ENCODE results near the gene ZNF700. TPM values are rescaled to one million over a fixed set of nuclear protein-coding genes. Genes with fewer than 3 reads are reported as not detected.
"Not testable (repeated sequence)": the region's sequence is repeated elsewhere in the genome, so short reads cannot be mapped to it uniquely, and the experiment has no call there.

The ZNF700 gene
- total RNA-seq, 4 donors from 2014 or later, result 7.1 to 19.6 (median 11.4) TPM

DNA sequence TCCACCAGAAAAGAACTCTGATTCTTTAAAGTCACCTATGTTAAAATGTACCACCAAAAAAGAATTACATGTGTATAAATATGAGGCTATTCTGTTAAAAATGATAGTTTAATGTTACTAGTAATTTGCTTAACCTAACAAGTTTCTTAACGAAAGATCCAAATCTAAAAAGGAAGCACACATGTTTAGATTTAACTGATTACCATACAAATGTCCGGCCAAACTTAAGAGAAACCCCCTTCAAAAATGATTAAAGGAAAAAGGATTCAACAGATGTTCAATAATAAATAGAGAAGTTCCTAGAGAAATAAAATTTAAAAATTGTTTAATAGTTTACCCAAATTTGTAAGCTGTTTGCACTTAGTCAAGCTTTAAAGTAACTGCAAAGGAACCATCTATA is 42.3 kb upstream of the ZNF700 start:
- Histone ChIP-seq H3K4me3 (no peak overlapping the region), H3K27me3 (peaks cover 4% of the 10 kb centered on the region), H3K9me3 (no peaks in the 10 kb centered on the region), H3K27ac (no peak overlapping the region), H3K36me3 (no peaks in the 10 kb centered on the region), H3K4me1 (peaks cover 0 to 13% (median 2%) of the 10 kb centered on the region in 3 donors)
- ATAC-seq, result no peak
- TF ChIP-seq POLR2AphosphoS5 (IDR thresholded peaks at IDR 0.05) (no peak), EP300 (IDR thresholded peaks at IDR 0.05) (no peak), POLR2A (IDR thresholded peaks at IDR 0.05) (no peak), CTCF (IDR thresholded peaks at IDR 0.05) (no peak)
- WGBS, 2 donors (ENCODE audit: low coverage in 1 of 2), result 41 to 55% methylated on average over 2 of the region's 2 CpGs

DNA sequence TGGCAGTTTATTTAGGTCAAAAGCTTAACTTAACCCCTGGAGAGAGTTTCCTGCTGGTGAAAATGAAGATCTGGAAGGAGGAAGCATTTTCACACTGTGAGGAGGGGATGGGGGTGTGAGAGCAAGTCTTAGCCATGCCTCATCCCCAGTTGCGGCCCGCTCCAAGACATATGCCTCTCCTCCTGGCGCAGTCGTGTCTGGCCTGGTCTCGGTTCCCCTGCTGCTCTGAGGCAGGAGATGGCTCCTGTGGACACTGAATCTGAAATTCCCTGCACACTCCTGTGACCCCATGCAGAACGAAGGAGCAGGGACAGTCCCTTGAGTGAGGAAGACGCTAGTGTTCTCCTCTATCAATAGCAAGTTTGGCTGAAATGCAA is 37.7 kb upstream of the ZNF700 start:
- H3K9me3 ChIP-seq, result no peaks in the 10 kb centered on the region
- H3K4me1 ChIP-seq, result peaks cover 0 to 17% (median 0%) of the 10 kb centered on the region in 3 donors
- 15 to 36% methylated on average over 2 to 6 of the region's 7 CpGs for WGBS, 2 donors (ENCODE audit: low coverage in 1 of 2)
- H3K27me3 ChIP-seq, result peaks cover 2% of the 10 kb centered on the region
- H3K27ac ChIP-seq, result peak overlapping the region in 3 of 4 donors; percentile 88 to 92 (median 89)
- ATAC-seq, result peak; percentile 38
- H3K36me3 ChIP-seq, result no peaks in the 10 kb centered on the region
- H3K4me3 ChIP-seq, result peak overlapping the region; percentile 71 to 73
- TF ChIP-seq POLR2A (IDR thresholded peaks at IDR 0.05) (no peak), EP300 (IDR thresholded peaks at IDR 0.05) (no peak), CTCF (IDR thresholded peaks at IDR 0.05) (no peak), POLR2AphosphoS5 (IDR thresholded peaks at IDR 0.05) (no peak)

DNA sequence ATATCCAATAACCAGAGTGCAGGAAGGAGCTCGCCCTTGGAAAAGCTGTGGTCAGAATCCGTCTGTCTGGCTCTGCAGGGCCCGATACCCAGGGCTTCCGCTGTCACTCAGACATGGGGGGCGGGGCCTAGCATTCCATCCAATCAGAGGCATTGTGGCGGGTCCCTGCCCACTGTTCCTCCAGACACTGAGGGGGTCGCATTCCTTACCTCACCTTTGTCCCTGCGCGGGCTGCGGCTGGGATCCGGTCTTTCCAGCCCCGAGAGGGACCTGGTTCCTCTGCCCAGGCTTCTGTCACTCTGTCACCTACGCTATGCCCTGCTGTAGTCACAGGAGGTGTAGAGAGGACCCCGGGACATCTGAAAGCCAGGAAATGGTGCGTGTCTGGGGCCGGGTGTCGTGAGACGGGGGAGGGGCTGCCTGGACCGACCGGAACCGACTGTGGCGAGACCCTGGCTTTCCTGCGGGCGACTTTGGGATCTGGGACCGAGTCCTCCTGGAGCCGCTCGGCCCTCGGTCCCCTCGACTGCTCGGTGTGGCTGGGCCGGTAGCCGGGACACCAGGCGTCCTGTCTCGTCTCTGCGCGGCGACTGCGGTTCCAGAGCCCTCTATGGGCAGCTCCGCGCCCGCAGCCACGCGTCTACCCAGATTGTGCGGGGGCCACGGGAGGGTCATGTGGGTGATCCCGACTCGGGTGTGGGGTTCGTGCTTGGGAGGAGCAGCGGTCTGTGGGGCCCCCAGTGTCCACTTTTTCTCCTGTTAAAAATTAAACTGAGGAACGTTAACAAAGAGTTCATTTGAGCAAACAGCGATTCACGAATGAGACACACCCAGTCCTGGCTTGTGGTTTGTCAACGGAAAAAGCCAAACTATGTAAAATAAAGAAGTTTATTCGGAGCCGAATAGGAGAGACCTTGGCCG is 37.0 kb upstream of the ZNF700 start, which contains the start of gene ZNF69:
TSS of gene ZNF69 (plus strand) at position 172 of the 921 bp plus-strand sequence. CDS start at position 314, 142 bp downstream.
- Histone ChIP-seq H3K27ac (peak within 1 kb of the TSS; percentile 49 to 92 (median 88)), H3K4me1 (peaks cover 0 to 17% (median 0%) of the 10 kb centered on the region in 3 donors), H3K4me3 (peak within 1 kb of the TSS; percentile 71 to 73), H3K36me3 (no peaks in the 10 kb centered on the region), H3K27me3 (no peaks in the 10 kb centered on the region), H3K9me3 (no peaks in the 10 kb centered on the region)
- WGBS, 2 donors (ENCODE audit: low coverage in 1 of 2), result 0% methylated on average over 9 to 25 of the region's 56 CpGs
- peak; percentile 96 for ATAC-seq
- TF ChIP-seq POLR2A (IDR thresholded peaks at IDR 0.05) (no peak), EP300 (IDR thresholded peaks at IDR 0.05) (no peak), POLR2AphosphoS5 (IDR thresholded peaks at IDR 0.05) (peak; percentile 4), CTCF (IDR thresholded peaks at IDR 0.05) (peak in 3 of 4 experiments; percentile 14 to 51 (median 45))

DNA sequence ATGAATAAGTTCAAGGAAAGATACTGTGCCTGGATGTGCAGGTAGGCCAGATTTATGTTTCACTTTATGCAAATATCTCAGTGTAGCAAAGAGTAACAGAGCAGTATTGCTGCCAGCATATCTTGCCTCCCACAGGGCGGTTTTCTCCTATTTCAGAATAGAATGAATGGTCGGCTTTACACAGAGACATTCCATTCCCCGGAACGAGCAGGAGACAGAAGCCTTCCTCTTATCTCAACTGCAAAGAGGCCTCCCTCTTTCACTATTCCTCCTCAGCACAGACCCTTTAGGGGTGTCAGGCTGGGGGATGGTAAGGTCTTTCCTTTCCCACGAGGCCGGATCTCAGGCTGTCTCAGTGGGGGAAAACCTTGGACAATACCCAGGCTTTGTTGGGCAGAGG is 35.0 kb upstream of the ZNF700 start:
- not testable (repeated sequence) for ATAC-seq, H3K27me3 ChIP-seq, H3K36me3 ChIP-seq, H3K27ac ChIP-seq, H3K4me3 ChIP-seq, H3K9me3 ChIP-seq
- 71 to 81% methylated on average over 1 to 3 of the region's 6 CpGs for WGBS, 2 donors (ENCODE audit: low coverage in 1 of 2)
- H3K4me1 ChIP-seq, result peaks cover 0 to 17% (median 0%) of the 10 kb centered on the region in 3 donors

DNA sequence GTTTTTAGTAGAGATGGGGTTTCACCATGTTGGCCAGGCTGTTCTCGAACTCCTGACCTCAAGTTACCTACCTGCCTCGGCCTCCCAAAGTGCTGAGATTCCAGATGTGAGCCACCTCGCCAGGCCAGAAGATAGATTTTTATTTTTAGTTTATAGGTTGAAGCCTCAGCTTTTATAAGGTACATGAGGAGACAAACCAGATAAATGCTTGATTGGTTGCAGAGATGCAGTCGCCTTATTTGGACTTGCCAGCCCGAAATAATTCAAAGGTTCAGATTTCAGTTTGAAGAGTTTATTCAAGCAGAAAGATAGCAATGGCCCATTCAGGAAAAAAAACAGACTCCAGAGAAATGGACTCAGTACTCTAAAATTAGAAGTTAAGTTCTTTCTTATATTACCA is 34.3 kb upstream of the ZNF700 start:
- ATAC-seq, result no peak
- Histone ChIP-seq H3K27ac (no peak overlapping the region), H3K4me1 (peaks cover 0 to 17% (median 0%) of the 10 kb centered on the region in 3 donors), H3K27me3 (no peaks in the 10 kb centered on the region), H3K9me3 (no peaks in the 10 kb centered on the region), H3K36me3 (peaks cover 0 to 3% of the 10 kb centered on the region in 2 donors), H3K4me3 (no peak overlapping the region)
- WGBS, 2 donors (ENCODE audit: low coverage in 1 of 2), result 30 to 79% methylated on average over 3 to 4 of the region's 5 CpGs
- TF ChIP-seq POLR2AphosphoS5 (IDR thresholded peaks at IDR 0.05) (no peak), POLR2A (IDR thresholded peaks at IDR 0.05) (no peak), EP300 (IDR thresholded peaks at IDR 0.05) (no peak), CTCF (IDR thresholded peaks at IDR 0.05) (no peak)
